Nephron (organoid): ENCODE results near the gene CPNE5.

Source experiments
- H3K27ac Mint-ChIP-seq, 3 experiments: 2 replicates each; pipeline ENCODE4 v1.8.0; 2020; ENCODE audit warnings: mixed read lengths in 3 of 3, mild to moderate bottlenecking in 2 of 3, moderate library complexity in 1 of 3
- H3K27me3 Mint-ChIP-seq: 2 replicates; pipeline ENCODE4 v1.8.0; 2021; ENCODE audit warnings: low read depth, mild to moderate bottlenecking, moderate library complexity, mixed read lengths
- H3K36me3 Mint-ChIP-seq: 2 replicates; pipeline ENCODE4 v1.8.0; 2020; ENCODE audit warnings: low read depth, mixed read lengths
- H3K4me1 Mint-ChIP-seq: 2 replicates; pipeline ENCODE4 v1.8.0; 2020; ENCODE audit warnings: mixed read lengths
- H3K4me3 Mint-ChIP-seq, 3 experiments: 2 replicates each; pipeline ENCODE4 v1.8.0; 2020; ENCODE audit warnings: mild to moderate bottlenecking in 3 of 3, mixed read lengths in 3 of 3, moderate library complexity in 2 of 3
- H3K9me3 Mint-ChIP-seq: 2 replicates; pipeline ENCODE4 v1.8.0; 2020; ENCODE audit warnings: mixed read lengths
- TF ChIP-seq, protein P1 (sequence below), 3 experiments: fragments of 200-600 bp; sonication (generic); IDR thresholded peaks; one replicate each; pipeline ENCODE4 v1.5.0; 2021; ENCODE audit warnings: antibody characterized with exemption in 3 of 3; ENCODE audit not compliant: unreplicated experiment in 3 of 3

CPNE5 gene

GRCh38 chr6:36875250-36875633, 36.0 kb upstream of the CPNE5 start:
- H3K27me3 Mint-ChIP-seq, result no peaks in the 10 kb centered on the region
- H3K9me3 Mint-ChIP-seq, result no peaks in the 10 kb centered on the region
- H3K4me1 Mint-ChIP-seq, result peaks cover 26% of the 10 kb centered on the region
- peak overlapping the region; percentile 93 to 96 (median 96) for H3K4me3 Mint-ChIP-seq
- H3K36me3 Mint-ChIP-seq, result peaks cover 12% of the 10 kb centered on the region
- TF ChIP-seq, protein P1, sequence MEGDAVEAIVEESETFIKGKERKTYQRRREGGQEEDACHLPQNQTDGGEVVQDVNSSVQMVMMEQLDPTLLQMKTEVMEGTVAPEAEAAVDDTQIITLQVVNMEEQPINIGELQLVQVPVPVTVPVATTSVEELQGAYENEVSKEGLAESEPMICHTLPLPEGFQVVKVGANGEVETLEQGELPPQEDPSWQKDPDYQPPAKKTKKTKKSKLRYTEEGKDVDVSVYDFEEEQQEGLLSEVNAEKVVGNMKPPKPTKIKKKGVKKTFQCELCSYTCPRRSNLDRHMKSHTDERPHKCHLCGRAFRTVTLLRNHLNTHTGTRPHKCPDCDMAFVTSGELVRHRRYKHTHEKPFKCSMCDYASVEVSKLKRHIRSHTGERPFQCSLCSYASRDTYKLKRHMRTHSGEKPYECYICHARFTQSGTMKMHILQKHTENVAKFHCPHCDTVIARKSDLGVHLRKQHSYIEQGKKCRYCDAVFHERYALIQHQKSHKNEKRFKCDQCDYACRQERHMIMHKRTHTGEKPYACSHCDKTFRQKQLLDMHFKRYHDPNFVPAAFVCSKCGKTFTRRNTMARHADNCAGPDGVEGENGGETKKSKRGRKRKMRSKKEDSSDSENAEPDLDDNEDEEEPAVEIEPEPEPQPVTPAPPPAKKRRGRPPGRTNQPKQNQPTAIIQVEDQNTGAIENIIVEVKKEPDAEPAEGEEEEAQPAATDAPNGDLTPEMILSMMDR (IDR thresholded peaks at IDR 0.05; ENCODE audit: unreplicated experiment in 3 of 3), result no peak
- H3K27ac Mint-ChIP-seq, result peak overlapping the region; percentile 99 to 100 (median 100)

- Mint-ChIP-seq H3K4me1 (peaks cover 26% of the 10 kb centered on the region), H3K27ac (peak within 1 kb of the TSS; percentile 99 to 100 (median 100)), H3K36me3 (peaks cover 15% of the 10 kb centered on the region), H3K4me3 (peak within 1 kb of the TSS; percentile 93 to 96 (median 96)), H3K27me3 (no peaks in the 10 kb centered on the region), H3K9me3 (no peaks in the 10 kb centered on the region)
- TF ChIP-seq, protein P1 (IDR thresholded peaks at IDR 0.05; ENCODE audit: unreplicated experiment in 3 of 3), result no peak
Observed at GRCh38 chr6:36874443-36875249, 35.4 kb upstream of the CPNE5 start, which contains the start of gene PPIL1. Gene PPIL1, minus strand, starts transcription at chr6:36874803. Its CDS starts 31 bp downstream, at chr6:36874772.

- Mint-ChIP-seq H3K4me3 (peak overlapping the region; percentile 93 to 96 (median 96)), H3K27ac (peak overlapping the region; percentile 99 to 100 (median 100)), H3K9me3 (no peaks in the 10 kb centered on the region), H3K27me3 (no peaks in the 10 kb centered on the region), H3K4me1 (peaks cover 26% of the 10 kb centered on the region), H3K36me3 (peaks cover 18% of the 10 kb centered on the region)
- TF ChIP-seq, protein P1 (IDR thresholded peaks at IDR 0.05; ENCODE audit: unreplicated experiment in 3 of 3), result no peak
Observed at GRCh38 chr6:36873612-36874442, 34.6 kb upstream of the CPNE5 start.

- peak overlapping the region; percentile 99 to 100 (median 100) for H3K27ac Mint-ChIP-seq
- H3K4me1 Mint-ChIP-seq, result peaks cover 26% of the 10 kb centered on the region
- H3K27me3 Mint-ChIP-seq, result no peaks in the 10 kb centered on the region
- peaks cover 21% of the 10 kb centered on the region for H3K36me3 Mint-ChIP-seq
- TF ChIP-seq, protein P1 (IDR thresholded peaks at IDR 0.05; ENCODE audit: unreplicated experiment in 3 of 3), result no peak
- H3K4me3 Mint-ChIP-seq, result peak overlapping the region; percentile 93 to 96 (median 96)
- H3K9me3 Mint-ChIP-seq, result no peaks in the 10 kb centered on the region
Observed at GRCh38 chr6:36873115-36873514, 33.9 kb upstream of the CPNE5 start.

GRCh38 chr6:36871686-36872085, 32.4 kb upstream of the CPNE5 start:
- H3K4me3 Mint-ChIP-seq, result peak overlapping the region in 2 of 3 experiments; percentile 35 to 72
- no peaks in the 10 kb centered on the region for H3K27me3 Mint-ChIP-seq
- H3K9me3 Mint-ChIP-seq, result no peaks in the 10 kb centered on the region
- peaks cover 32% of the 10 kb centered on the region for H3K36me3 Mint-ChIP-seq
- peaks cover 32% of the 10 kb centered on the region for H3K4me1 Mint-ChIP-seq
- no peak overlapping the region for H3K27ac Mint-ChIP-seq
- TF ChIP-seq, protein P1 (IDR thresholded peaks at IDR 0.05; ENCODE audit: unreplicated experiment in 3 of 3), result no peak
